ENCODE results near the gene PDGFB. TPM values are rescaled to one million over a fixed set of nuclear protein-coding genes. Genes with fewer than 3 reads are reported as not detected.

The PDGFB gene
- total RNA-seq, 1 donor from 2014 or later, result 29.8 TPM

- TF ChIP-seq CTCF (IDR thresholded peaks at IDR 0.05), result no peak
- Histone ChIP-seq H3K36me3 (no peaks in the 10 kb centered on the region), H3K27ac (no peak overlapping the region), H3K9me3 (no peaks in the 10 kb centered on the region), H3K4me1 (peaks cover 15% of the 10 kb centered on the region), H3K27me3 (peaks cover 29% of the 10 kb centered on the region), H3K4me3 (no peak overlapping the region)
- intact Hi-C loops (cut with DNase I), result no loop called here
- ATAC-seq (no peak), DNase-seq (no peak)
These were observed 2.6 kb upstream of the PDGFB start for GRCh38 chr22:39247361-39247760.

GRCh38 chr22:39246690-39247332, 2.0 kb upstream of the PDGFB start:
- TF ChIP-seq CTCF (IDR thresholded peaks at IDR 0.05), result no peak
- intact Hi-C loops (cut with DNase I), result no loop called here
- H3K36me3 ChIP-seq, result no peaks in the 10 kb centered on the region
- H3K9me3 ChIP-seq, result no peaks in the 10 kb centered on the region
- H3K4me1 ChIP-seq, result peaks cover 16% of the 10 kb centered on the region
- ATAC-seq (no peak), DNase-seq (no peak)
- H3K27me3 ChIP-seq, result peaks cover 28% of the 10 kb centered on the region
- H3K27ac ChIP-seq, result no peak overlapping the region
- H3K4me3 ChIP-seq, result no peak overlapping the region

GRCh38 chr22:39246217-39246616, 1.4 kb upstream of the PDGFB start:
- DNase-seq, result no peak
- intact Hi-C loops (cut with DNase I), result no loop called here
- H3K4me1 ChIP-seq, result peaks cover 22% of the 10 kb centered on the region
- TF ChIP-seq CTCF (IDR thresholded peaks at IDR 0.05), result no peak
- no peak overlapping the region for H3K4me3 ChIP-seq
- no peak for ATAC-seq
- no peaks in the 10 kb centered on the region for H3K36me3 ChIP-seq
- peaks cover 28% of the 10 kb centered on the region for H3K27me3 ChIP-seq
- no peak overlapping the region for H3K27ac ChIP-seq
- no peaks in the 10 kb centered on the region for H3K9me3 ChIP-seq

- peak overlapping the region; percentile 58 for H3K4me3 ChIP-seq
These were observed 603 bp upstream of the PDGFB start for GRCh38 chr22:39245130-39246039.

GRCh38 chr22:39244136-39244495, 666 bp downstream of the PDGFB start:
- ATAC-seq (no peak), DNase-seq (no peak)
- intact Hi-C loops (cut with DNase I), result no loop called here
- Histone ChIP-seq H3K9me3 (no peaks in the 10 kb centered on the region), H3K4me1 (peaks cover 42% of the 10 kb centered on the region), H3K27ac (peak overlapping the region; percentile 51), H3K36me3 (no peaks in the 10 kb centered on the region), H3K27me3 (peaks cover 28% of the 10 kb centered on the region), H3K4me3 (peak overlapping the region; percentile 58)
- TF ChIP-seq CTCF (IDR thresholded peaks at IDR 0.05), result no peak

More at GRCh38 chr22:39245130-39246039, 603 bp upstream of the PDGFB start:
- DNase-seq (no peak), ATAC-seq (no peak)
- no peak overlapping the region for H3K27ac ChIP-seq
- H3K27me3 ChIP-seq, result peaks cover 28% of the 10 kb centered on the region
- no peak for TF ChIP-seq CTCF (IDR thresholded peaks at IDR 0.05)
- intact Hi-C loops (cut with DNase I), result no loop called here
- no peaks in the 10 kb centered on the region for H3K36me3 ChIP-seq
- H3K9me3 ChIP-seq, result no peaks in the 10 kb centered on the region
- peaks cover 30% of the 10 kb centered on the region for H3K4me1 ChIP-seq

Measured in upper lobe of right lung (tissue), 1 donor.